NCI-H82 (cell line): ENCODE data around the gene CLSTN2.

Experiments
- DNase-seq: peaks from one replicate; lab custom pipeline; 2025; lab: John Stamatoyannopoulos, UW

Gene CLSTN2

GRCh38 chr3:140148824-140149390 is 213.9 kb downstream of the CLSTN2 start:
- DNase-seq, result no peak

- DNase-seq, result peak; percentile 75
Observed at GRCh38 chr3:140151321-140151720, 216.3 kb downstream of the CLSTN2 start.

GRCh38 chr3:140152851-140153639 is 218.1 kb downstream of the CLSTN2 start:
- DNase-seq, result peak; percentile 83

- DNase-seq, result peak; percentile 19
Observed at GRCh38 chr3:140153736-140154135, 218.8 kb downstream of the CLSTN2 start.

- DNase-seq, result no peak
Observed at GRCh38 chr3:140157161-140157560, 222.2 kb downstream of the CLSTN2 start.

- DNase-seq, result no peak
Observed at GRCh38 chr3:140159646-140160045, 224.7 kb downstream of the CLSTN2 start.

- DNase-seq, result peak; percentile 65
Observed at GRCh38 chr3:140160553-140160952, 225.6 kb downstream of the CLSTN2 start.

GRCh38 chr3:140162551-140162950 is 227.6 kb downstream of the CLSTN2 start:
- DNase-seq, result no peak

GRCh38 chr3:140163159-140163763 is 228.3 kb downstream of the CLSTN2 start:
- no peak for DNase-seq

GRCh38 chr3:140164156-140164555 is 229.2 kb downstream of the CLSTN2 start:
- DNase-seq, result peak; percentile 41

- peak; percentile 95 for DNase-seq
Observed at GRCh38 chr3:140164922-140165590, 230.1 kb downstream of the CLSTN2 start.

- DNase-seq, result peak; percentile 89
Observed at GRCh38 chr3:140165781-140166180, 230.8 kb downstream of the CLSTN2 start.

GRCh38 chr3:140166861-140167599 is 232.0 kb downstream of the CLSTN2 start:
- DNase-seq, result no peak

GRCh38 chr3:140167600-140168281 is 232.8 kb downstream of the CLSTN2 start:
- DNase-seq, result no peak

- DNase-seq, result peak; percentile 26
Observed at GRCh38 chr3:140170612-140171011, 235.6 kb downstream of the CLSTN2 start.

GRCh38 chr3:140176526-140176925 is 241.5 kb downstream of the CLSTN2 start:
- DNase-seq, result no peak

GRCh38 chr3:140177943-140178342 is 243.0 kb downstream of the CLSTN2 start:
- DNase-seq, result no peak

- no peak for DNase-seq
Observed at GRCh38 chr3:140178482-140178881, 243.5 kb downstream of the CLSTN2 start.

- DNase-seq, result no peak
Observed at GRCh38 chr3:140180603-140181002, 245.6 kb downstream of the CLSTN2 start.

- no peak for DNase-seq
Observed at GRCh38 chr3:140185375-140185774, 250.4 kb downstream of the CLSTN2 start.

- peak; percentile 86 for DNase-seq
Observed at GRCh38 chr3:140186421-140186920, 251.5 kb downstream of the CLSTN2 start.
